ENCODE results near the gene RNF111.

- TF ChIP-seq EZH2 (IDR thresholded peaks at IDR 0.05) (no peak), POLR2AphosphoS5 (IDR thresholded peaks at IDR 0.05; ENCODE audit: borderline replicate concordance, low read depth, low read length) (no peak), FOXP2 (optimal IDR thresholded peaks at IDR 0.05; ENCODE audit: control extremely low read depth, extremely low read length, insufficient read depth) (no peak)
Measured at GRCh38 chr15:59119625-59120024, 132.2 kb downstream of the RNF111 start.
